ENCODE data around the gene DLG2.

DNA sequence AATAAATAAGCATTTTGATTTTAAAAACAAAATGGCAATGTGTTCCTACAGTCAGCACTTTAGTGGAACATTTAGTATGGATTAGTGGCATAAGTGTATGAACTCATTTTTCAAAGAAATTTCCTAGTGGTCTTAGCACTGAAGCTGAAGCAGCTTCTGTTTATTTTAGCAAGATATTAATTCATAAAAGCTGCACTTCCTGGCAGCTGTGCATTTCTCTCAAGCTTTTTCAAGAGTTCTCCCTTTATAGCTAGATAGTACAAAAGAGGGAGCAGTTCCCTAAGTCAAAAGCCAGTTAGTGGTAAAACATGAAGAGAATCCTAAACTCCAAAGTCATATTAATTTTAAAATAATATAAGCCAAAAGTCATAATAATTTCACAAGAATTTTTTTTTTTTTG lies 1304.9 kb downstream of the DLG2 start:
- TF ChIP-seq CTCF (IDR thresholded peaks at IDR 0.05; ENCODE audit: insufficient read depth, low read length) = no peak
- TF ChIP-seq POLR2AphosphoS5 (IDR thresholded peaks at IDR 0.05; ENCODE audit: low read depth) = no peak
- no peak for TF ChIP-seq SPI1 (IDR thresholded peaks at IDR 0.05; ENCODE audit: borderline replicate concordance, low read depth)
- no peak for TF ChIP-seq GABPA (IDR thresholded peaks at IDR 0.05; ENCODE audit: low read depth)
- TF ChIP-seq, protein P1, sequence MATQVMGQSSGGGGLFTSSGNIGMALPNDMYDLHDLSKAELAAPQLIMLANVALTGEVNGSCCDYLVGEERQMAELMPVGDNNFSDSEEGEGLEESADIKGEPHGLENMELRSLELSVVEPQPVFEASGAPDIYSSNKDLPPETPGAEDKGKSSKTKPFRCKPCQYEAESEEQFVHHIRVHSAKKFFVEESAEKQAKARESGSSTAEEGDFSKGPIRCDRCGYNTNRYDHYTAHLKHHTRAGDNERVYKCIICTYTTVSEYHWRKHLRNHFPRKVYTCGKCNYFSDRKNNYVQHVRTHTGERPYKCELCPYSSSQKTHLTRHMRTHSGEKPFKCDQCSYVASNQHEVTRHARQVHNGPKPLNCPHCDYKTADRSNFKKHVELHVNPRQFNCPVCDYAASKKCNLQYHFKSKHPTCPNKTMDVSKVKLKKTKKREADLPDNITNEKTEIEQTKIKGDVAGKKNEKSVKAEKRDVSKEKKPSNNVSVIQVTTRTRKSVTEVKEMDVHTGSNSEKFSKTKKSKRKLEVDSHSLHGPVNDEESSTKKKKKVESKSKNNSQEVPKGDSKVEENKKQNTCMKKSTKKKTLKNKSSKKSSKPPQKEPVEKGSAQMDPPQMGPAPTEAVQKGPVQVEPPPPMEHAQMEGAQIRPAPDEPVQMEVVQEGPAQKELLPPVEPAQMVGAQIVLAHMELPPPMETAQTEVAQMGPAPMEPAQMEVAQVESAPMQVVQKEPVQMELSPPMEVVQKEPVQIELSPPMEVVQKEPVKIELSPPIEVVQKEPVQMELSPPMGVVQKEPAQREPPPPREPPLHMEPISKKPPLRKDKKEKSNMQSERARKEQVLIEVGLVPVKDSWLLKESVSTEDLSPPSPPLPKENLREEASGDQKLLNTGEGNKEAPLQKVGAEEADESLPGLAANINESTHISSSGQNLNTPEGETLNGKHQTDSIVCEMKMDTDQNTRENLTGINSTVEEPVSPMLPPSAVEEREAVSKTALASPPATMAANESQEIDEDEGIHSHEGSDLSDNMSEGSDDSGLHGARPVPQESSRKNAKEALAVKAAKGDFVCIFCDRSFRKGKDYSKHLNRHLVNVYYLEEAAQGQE (IDR thresholded peaks at IDR 0.05; ENCODE audit: insufficient replicate concordance, low read depth) = no peak
